NCI-H1436 treated with DMSO at 0.1 percent for 48 hours (cell line): Measurements from ENCODE around the gene PRM1.

Experiments used
- DNase-seq: peaks from one replicate; lab custom pipeline; 2025; lab: John Stamatoyannopoulos, UW

Gene PRM1

GRCh38 chr16:11236461-11237254 is 44.5 kb downstream of the PRM1 start:
- no peak for DNase-seq

- DNase-seq = no peak
Measured at GRCh38 chr16:11235703-11235991, 45.5 kb downstream of the PRM1 start.

- no peak for DNase-seq
Measured at GRCh38 chr16:11234884-11235702, 46.0 kb downstream of the PRM1 start.

GRCh38 chr16:11233727-11234376 is 47.3 kb downstream of the PRM1 start:
- no peak for DNase-seq

GRCh38 chr16:11232852-11233726 is 48.0 kb downstream of the PRM1 start:
- no peak for DNase-seq

GRCh38 chr16:11232302-11232851 is 48.8 kb downstream of the PRM1 start:
- no peak for DNase-seq

- DNase-seq = no peak
Measured at GRCh38 chr16:11231367-11231970, 49.7 kb downstream of the PRM1 start.
